HepG2 (cell line): ENCODE results near the gene CAPN11. TPM values are rescaled to one million over a fixed set of nuclear protein-coding genes. Genes with fewer than 3 reads are reported as not detected.

Experiments used
- AGO1 ChIP-seq: fragments of 200-400 bp; formaldehyde crosslinking; IDR thresholded peaks from 2 replicates; pipeline ENCODE4 v1.6.1; 2017; ENCODE audit warnings: mild to moderate bottlenecking, low read depth, low read length, moderate library complexity; ENCODE audit not compliant: poor library complexity, severe bottlenecking
- ELF3 ChIP-seq: IDR thresholded peaks from 2 replicates; pipeline ENCODE4 v1.6.1; 2016; ENCODE audit warnings: missing genetic modification reagents, missing compliant biosample characterization
- NFKBIZ ChIP-seq: IDR thresholded peaks from 2 replicates; pipeline ENCODE4 v1.6.1; 2018; ENCODE audit warnings: missing genetic modification reagents, missing compliant biosample characterization
- NR2F6 ChIP-seq, 2 experiments: IDR thresholded peaks; 2 replicates each; pipeline ENCODE4 v1.6.1; 2016; ENCODE audit warnings: antibody characterized with exemption in 1 of 2, mild to moderate bottlenecking in 1 of 2
- POLR2AphosphoS5 ChIP-seq: IDR thresholded peaks from 2 replicates; pipeline ENCODE4 v1.6.1; 2012; ENCODE audit warnings: low read depth, low read length
- POLR2G ChIP-seq: fragments of 200-400 bp; formaldehyde crosslinking; IDR thresholded peaks from 2 replicates; pipeline ENCODE4 v1.6.1; 2018; ENCODE audit warnings: mild to moderate bottlenecking, low read depth, low read length, moderate library complexity
- SALL1 ChIP-seq: sonication (generic); formaldehyde crosslinking; IDR thresholded peaks from 2 replicates; pipeline ENCODE4 v1.8.0; 2022; ENCODE audit warnings: mild to moderate bottlenecking, missing genetic modification reagents
- ZNF230 ChIP-seq: sonication (generic); formaldehyde crosslinking; IDR thresholded peaks from 2 replicates; pipeline ENCODE4 v1.4.0; 2020; ENCODE audit warnings: mild to moderate bottlenecking, missing genetic modification reagents
- ZNF790 ChIP-seq: sonication (generic); formaldehyde crosslinking; IDR thresholded peaks from 2 replicates; pipeline ENCODE4 v1.8.0; 2022; ENCODE audit warnings: missing genetic modification reagents, mild to moderate bottlenecking, borderline replicate concordance
- polyA plus RNA-seq, 8 experiments: library from polyadenylated mRNA; depleted of rRNA in 3 of 8; stranded (reverse) in 7 of 8; unstranded in 1 of 8; fragments of >200 nt; fragmentation: Illumina TruSeq in 4 of 8; extraction: Trizol in 4 of 8; gene quantifications; 2 replicates each; pipeline versions ENCODE4 v1.2.1 to v1.2.3, GENCODE V29; 2011 to 2016; ENCODE audit warnings: low read depth in 4 of 8, missing spikeins in 1 of 8, mixed read lengths in 1 of 8; ENCODE audit not compliant: insufficient read depth in 1 of 8
- total RNA-seq, 5 experiments: library from RNA; depleted of rRNA; stranded (reverse); fragments of >200 nt; fragmentation: Illumina TruSeq; extraction: Trizol; gene quantifications; 2 replicates each; pipeline ENCODE4 v1.2.3, GENCODE V29; 2016; ENCODE audit warnings: low read depth in 1 of 5
- TF ChIP-seq, protein P1 (sequence below): sonication (generic); formaldehyde crosslinking; IDR thresholded peaks from 2 replicates; pipeline ENCODE4 v1.8.0; 2022; ENCODE audit warnings: mild to moderate bottlenecking, missing genetic modification reagents
- TF ChIP-seq, protein P2 (sequence below): IDR thresholded peaks from 2 replicates; pipeline ENCODE4 v1.6.1; 2016; ENCODE audit warnings: mild to moderate bottlenecking
- TF ChIP-seq, protein P3 (sequence below): sonication (generic); formaldehyde crosslinking; IDR thresholded peaks from 2 replicates; pipeline ENCODE4 v1.5.0; 2020; ENCODE audit warnings: mild to moderate bottlenecking, missing genetic modification reagents, borderline replicate concordance
- TF ChIP-seq, protein P4 (sequence below): sonication (generic); formaldehyde crosslinking; IDR thresholded peaks from 2 replicates; pipeline ENCODE4 v1.4.0; 2020; ENCODE audit warnings: missing genetic modification reagents
- TF ChIP-seq, protein P5 (sequence below): sonication (generic); formaldehyde crosslinking; IDR thresholded peaks from 2 replicates; pipeline ENCODE4 v1.8.1; 2023; ENCODE audit warnings: mild to moderate bottlenecking, missing genetic modification reagents, borderline replicate concordance

Gene CAPN11
- total and polyA plus RNA-seq, 2 of the 13 experiments (the other 11 are each of a cell fraction or from before 2014, with no cell fraction given): 0.07 to 0.11 TPM

DNA sequence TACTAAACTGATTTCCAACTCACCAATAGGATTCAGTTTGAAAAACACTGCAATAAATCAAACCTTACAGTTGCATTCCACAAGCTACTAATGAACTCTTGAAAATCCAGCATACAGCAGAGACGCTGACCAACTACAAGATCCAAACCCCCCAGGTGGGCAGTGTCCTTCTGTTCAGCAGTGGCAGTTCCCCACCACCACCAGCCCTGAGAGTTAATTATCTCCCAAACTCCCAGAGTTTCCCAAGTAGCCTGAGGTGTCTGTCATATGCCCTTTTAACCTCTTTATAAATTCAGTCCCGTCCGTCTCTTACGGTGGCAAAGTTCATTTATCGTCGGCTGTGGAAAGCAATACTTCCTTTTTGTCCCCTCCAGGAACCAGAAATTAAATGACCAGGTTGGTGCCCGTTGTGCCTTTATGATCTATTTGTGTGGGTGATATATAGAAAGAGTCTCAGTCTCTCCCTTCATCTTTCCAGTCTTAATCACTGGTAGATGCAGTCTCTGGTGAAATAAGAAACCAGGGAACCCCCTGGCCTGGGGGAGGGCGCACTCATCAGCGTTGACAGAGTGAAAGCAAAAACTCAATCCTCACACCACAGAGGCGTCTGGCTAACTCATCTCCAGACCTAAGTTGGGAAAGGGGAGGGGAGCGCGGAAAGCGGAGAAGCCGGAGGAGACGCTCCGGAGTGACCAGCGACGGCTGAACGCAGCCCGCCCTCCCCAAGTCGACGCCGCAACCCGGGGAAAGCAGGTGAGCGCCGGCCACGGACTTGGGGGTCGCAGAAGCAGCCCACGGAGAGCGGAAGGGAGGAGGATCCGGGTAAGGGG, 32.1 kb upstream of the CAPN11 start (continued):
- TF ChIP-seq, protein P1, sequence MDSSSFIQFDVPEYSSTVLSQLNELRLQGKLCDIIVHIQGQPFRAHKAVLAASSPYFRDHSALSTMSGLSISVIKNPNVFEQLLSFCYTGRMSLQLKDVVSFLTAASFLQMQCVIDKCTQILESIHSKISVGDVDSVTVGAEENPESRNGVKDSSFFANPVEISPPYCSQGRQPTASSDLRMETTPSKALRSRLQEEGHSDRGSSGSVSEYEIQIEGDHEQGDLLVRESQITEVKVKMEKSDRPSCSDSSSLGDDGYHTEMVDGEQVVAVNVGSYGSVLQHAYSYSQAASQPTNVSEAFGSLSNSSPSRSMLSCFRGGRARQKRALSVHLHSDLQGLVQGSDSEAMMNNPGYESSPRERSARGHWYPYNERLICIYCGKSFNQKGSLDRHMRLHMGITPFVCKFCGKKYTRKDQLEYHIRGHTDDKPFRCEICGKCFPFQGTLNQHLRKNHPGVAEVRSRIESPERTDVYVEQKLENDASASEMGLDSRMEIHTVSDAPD (CRISPR knock-in tag): peak; percentile 43; the same call in 1 of the 2 replicates
- TF ChIP-seq NR2F6 (IDR thresholded peaks at IDR 0.05): peak; percentile 63
- TF ChIP-seq NR2F6 (CRISPR knock-in tag; IDR thresholded peaks at IDR 0.05): no peak
- TF ChIP-seq POLR2G: 0 out of 2 replicates have a peak, but pooled peaks have one; percentile 17
- 0 out of 2 replicates have a peak, but pooled peaks have one; percentile 8 for TF ChIP-seq ZNF230 (CRISPR knock-in tag)
- peak; percentile 20; the same call in 1 of the 2 replicates for TF ChIP-seq SALL1 (CRISPR knock-in tag)
- TF ChIP-seq, protein P2, sequence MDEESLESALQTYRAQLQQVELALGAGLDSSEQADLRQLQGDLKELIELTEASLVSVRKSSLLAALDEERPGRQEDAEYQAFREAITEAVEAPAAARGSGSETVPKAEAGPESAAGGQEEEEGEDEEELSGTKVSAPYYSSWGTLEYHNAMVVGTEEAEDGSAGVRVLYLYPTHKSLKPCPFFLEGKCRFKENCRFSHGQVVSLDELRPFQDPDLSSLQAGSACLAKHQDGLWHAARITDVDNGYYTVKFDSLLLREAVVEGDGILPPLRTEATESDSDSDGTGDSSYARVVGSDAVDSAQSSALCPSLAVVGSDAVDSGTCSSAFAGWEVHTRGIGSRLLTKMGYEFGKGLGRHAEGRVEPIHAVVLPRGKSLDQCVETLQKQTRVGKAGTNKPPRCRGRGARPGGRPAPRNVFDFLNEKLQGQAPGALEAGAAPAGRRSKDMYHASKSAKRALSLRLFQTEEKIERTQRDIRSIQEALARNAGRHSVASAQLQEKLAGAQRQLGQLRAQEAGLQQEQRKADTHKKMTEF (CRISPR knock-in tag): 0 out of 2 replicates have a peak, but pooled peaks have one; percentile 10
- 0 out of 2 replicates have a peak, but pooled peaks have one; percentile 18 for TF ChIP-seq NFKBIZ (CRISPR knock-in tag)
- TF ChIP-seq, protein P3, sequence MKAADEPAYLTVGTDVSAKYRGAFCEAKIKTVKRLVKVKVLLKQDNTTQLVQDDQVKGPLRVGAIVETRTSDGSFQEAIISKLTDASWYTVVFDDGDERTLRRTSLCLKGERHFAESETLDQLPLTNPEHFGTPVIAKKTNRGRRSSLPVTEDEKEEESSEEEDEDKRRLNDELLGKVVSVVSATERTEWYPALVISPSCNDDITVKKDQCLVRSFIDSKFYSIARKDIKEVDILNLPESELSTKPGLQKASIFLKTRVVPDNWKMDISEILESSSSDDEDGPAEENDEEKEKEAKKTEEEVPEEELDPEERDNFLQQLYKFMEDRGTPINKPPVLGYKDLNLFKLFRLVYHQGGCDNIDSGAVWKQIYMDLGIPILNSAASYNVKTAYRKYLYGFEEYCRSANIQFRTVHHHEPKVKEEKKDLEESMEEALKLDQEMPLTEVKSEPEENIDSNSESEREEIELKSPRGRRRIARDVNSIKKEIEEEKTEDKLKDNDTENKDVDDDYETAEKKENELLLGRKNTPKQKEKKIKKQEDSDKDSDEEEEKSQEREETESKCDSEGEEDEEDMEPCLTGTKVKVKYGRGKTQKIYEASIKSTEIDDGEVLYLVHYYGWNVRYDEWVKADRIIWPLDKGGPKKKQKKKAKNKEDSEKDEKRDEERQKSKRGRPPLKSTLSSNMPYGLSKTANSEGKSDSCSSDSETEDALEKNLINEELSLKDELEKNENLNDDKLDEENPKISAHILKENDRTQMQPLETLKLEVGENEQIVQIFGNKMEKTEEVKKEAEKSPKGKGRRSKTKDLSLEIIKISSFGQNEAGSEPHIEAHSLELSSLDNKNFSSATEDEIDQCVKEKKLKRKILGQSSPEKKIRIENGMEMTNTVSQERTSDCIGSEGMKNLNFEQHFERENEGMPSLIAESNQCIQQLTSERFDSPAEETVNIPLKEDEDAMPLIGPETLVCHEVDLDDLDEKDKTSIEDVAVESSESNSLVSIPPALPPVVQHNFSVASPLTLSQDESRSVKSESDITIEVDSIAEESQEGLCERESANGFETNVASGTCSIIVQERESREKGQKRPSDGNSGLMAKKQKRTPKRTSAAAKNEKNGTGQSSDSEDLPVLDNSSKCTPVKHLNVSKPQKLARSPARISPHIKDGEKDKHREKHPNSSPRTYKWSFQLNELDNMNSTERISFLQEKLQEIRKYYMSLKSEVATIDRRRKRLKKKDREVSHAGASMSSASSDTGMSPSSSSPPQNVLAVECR (CRISPR knock-in tag): peak; percentile 3
- TF ChIP-seq, protein P4, sequence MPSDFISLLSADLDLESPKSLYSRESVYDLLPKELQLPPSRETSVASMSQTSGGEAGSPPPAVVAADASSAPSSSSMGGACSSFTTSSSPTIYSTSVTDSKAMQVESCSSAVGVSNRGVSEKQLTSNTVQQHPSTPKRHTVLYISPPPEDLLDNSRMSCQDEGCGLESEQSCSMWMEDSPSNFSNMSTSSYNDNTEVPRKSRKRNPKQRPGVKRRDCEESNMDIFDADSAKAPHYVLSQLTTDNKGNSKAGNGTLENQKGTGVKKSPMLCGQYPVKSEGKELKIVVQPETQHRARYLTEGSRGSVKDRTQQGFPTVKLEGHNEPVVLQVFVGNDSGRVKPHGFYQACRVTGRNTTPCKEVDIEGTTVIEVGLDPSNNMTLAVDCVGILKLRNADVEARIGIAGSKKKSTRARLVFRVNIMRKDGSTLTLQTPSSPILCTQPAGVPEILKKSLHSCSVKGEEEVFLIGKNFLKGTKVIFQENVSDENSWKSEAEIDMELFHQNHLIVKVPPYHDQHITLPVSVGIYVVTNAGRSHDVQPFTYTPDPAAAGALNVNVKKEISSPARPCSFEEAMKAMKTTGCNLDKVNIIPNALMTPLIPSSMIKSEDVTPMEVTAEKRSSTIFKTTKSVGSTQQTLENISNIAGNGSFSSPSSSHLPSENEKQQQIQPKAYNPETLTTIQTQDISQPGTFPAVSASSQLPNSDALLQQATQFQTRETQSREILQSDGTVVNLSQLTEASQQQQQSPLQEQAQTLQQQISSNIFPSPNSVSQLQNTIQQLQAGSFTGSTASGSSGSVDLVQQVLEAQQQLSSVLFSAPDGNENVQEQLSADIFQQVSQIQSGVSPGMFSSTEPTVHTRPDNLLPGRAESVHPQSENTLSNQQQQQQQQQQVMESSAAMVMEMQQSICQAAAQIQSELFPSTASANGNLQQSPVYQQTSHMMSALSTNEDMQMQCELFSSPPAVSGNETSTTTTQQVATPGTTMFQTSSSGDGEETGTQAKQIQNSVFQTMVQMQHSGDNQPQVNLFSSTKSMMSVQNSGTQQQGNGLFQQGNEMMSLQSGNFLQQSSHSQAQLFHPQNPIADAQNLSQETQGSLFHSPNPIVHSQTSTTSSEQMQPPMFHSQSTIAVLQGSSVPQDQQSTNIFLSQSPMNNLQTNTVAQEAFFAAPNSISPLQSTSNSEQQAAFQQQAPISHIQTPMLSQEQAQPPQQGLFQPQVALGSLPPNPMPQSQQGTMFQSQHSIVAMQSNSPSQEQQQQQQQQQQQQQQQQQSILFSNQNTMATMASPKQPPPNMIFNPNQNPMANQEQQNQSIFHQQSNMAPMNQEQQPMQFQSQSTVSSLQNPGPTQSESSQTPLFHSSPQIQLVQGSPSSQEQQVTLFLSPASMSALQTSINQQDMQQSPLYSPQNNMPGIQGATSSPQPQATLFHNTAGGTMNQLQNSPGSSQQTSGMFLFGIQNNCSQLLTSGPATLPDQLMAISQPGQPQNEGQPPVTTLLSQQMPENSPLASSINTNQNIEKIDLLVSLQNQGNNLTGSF (CRISPR knock-in tag): no peak
- 0 out of 2 replicates have a peak, but pooled peaks have one; percentile 6 for TF ChIP-seq ZNF790 (CRISPR knock-in tag)
- TF ChIP-seq, protein P5, sequence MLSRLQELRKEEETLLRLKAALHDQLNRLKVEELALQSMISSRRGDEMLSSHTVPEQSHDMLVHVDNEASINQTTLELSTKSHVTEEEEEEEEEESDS (CRISPR knock-in tag): peak; percentile 30; the same call in 1 of the 2 replicates
- peak; percentile 22 for TF ChIP-seq AGO1
- peak; percentile 11; the same call in 1 of the 2 replicates for TF ChIP-seq ELF3
- 0 out of 2 replicates have a peak, but pooled peaks have one; percentile 34 for TF ChIP-seq POLR2AphosphoS5
